ENCODE results near the gene PTPRN2. TPM values are rescaled to one million over a fixed set of nuclear protein-coding genes. Genes with fewer than 3 reads are reported as not detected.

Gene PTPRN2
- total RNA-seq, 2 experiments from 2014 or later = 0.70 TPM; not detected in 1

- H3K36me3 ChIP-seq (ENCODE audit: insufficient read depth, low read length) = no peaks in the 10 kb centered on the region
- H4K20me1 ChIP-seq (ENCODE audit: insufficient read depth, low read length) = no peaks in the 10 kb centered on the region
- no peaks in the 10 kb centered on the region for H3K79me2 ChIP-seq (ENCODE audit: insufficient read depth, low read depth, low read length)
- intact Hi-C loops (cut with micrococcal nuclease; ENCODE audit: unreplicated experiment) = no loop called here
- POLR2A ChIA-PET = no interaction called here
- H2AFZ ChIP-seq (ENCODE audit: low read length) = no peak overlapping the region
- CTCF ChIA-PET (ENCODE audit: unreplicated experiment) = no interaction called here
- H3K4me3 ChIP-seq (ENCODE audit: low read depth, low read length, poor library complexity, severe bottlenecking) = no peak overlapping the region
- no peak for DNase-seq (ENCODE audit: low spot score)
- no peak for TF ChIP-seq CTCF (conservative IDR thresholded peaks at IDR 0.05; ENCODE audit: low read length)
- no peak for TF ChIP-seq EZH2phosphoT487 (IDR thresholded peaks at IDR 0.05; ENCODE audit: borderline replicate concordance, low read depth, low read length)
- H3K27ac ChIP-seq (ENCODE audit: low read depth, low read length, poor library complexity, severe bottlenecking) = no peak overlapping the region
- no peaks in the 10 kb centered on the region for H3K4me1 ChIP-seq (ENCODE audit: insufficient read depth, low read length, poor library complexity, severe bottlenecking)
- no peaks in the 10 kb centered on the region for H3K9me3 ChIP-seq (ENCODE audit: low read length)
- no peaks in the 10 kb centered on the region for H3K9me2 ChIP-seq (ENCODE audit: insufficient read depth, low read length)
- H3K4me2 ChIP-seq (ENCODE audit: low read length) = no peak overlapping the region
- no TSS peak for BruUV-seq (replicated peaks)
These were observed 222.4 kb downstream of the PTPRN2 start for GRCh38 chr7:158365267-158365666.

- no peaks in the 10 kb centered on the region for H3K36me3 ChIP-seq (ENCODE audit: insufficient read depth, low read length)
- CTCF ChIA-PET (ENCODE audit: unreplicated experiment) = no interaction called here
- H3K79me2 ChIP-seq (ENCODE audit: insufficient read depth, low read depth, low read length) = no peaks in the 10 kb centered on the region
- H3K9me3 ChIP-seq (ENCODE audit: low read length) = no peaks in the 10 kb centered on the region
- H2AFZ ChIP-seq (ENCODE audit: low read length) = no peak overlapping the region
- H3K27ac ChIP-seq (ENCODE audit: low read depth, low read length, poor library complexity, severe bottlenecking) = no peak overlapping the region
- intact Hi-C loops (cut with micrococcal nuclease; ENCODE audit: unreplicated experiment) = no loop called here
- DNase-seq (ENCODE audit: low spot score) = no peak
- TF ChIP-seq CTCF (conservative IDR thresholded peaks at IDR 0.05; ENCODE audit: low read length) (no peak), EZH2phosphoT487 (IDR thresholded peaks at IDR 0.05; ENCODE audit: borderline replicate concordance, low read depth, low read length) (no peak)
- no peaks in the 10 kb centered on the region for H4K20me1 ChIP-seq (ENCODE audit: insufficient read depth, low read length)
- H3K4me3 ChIP-seq (ENCODE audit: low read depth, low read length, poor library complexity, severe bottlenecking) = no peak overlapping the region
- H3K9me2 ChIP-seq (ENCODE audit: insufficient read depth, low read length) = no peaks in the 10 kb centered on the region
- H3K4me1 ChIP-seq (ENCODE audit: insufficient read depth, low read length, poor library complexity, severe bottlenecking) = no peaks in the 10 kb centered on the region
- POLR2A ChIA-PET = no interaction called here
- no peak overlapping the region for H3K4me2 ChIP-seq (ENCODE audit: low read length)
- BruUV-seq (replicated peaks) = no TSS peak
These were observed 223.2 kb downstream of the PTPRN2 start for GRCh38 chr7:158364451-158364850.

- Histone ChIP-seq H3K9me3 (ENCODE audit: low read length) (no peaks in the 10 kb centered on the region), H4K20me1 (ENCODE audit: insufficient read depth, low read length) (no peaks in the 10 kb centered on the region), H3K4me2 (ENCODE audit: low read length) (no peak overlapping the region), H3K79me2 (ENCODE audit: insufficient read depth, low read depth, low read length) (no peaks in the 10 kb centered on the region), H3K9me2 (ENCODE audit: insufficient read depth, low read length) (no peaks in the 10 kb centered on the region), H3K4me1 (ENCODE audit: insufficient read depth, low read length, poor library complexity, severe bottlenecking) (no peaks in the 10 kb centered on the region), H3K4me3 (ENCODE audit: low read depth, low read length, poor library complexity, severe bottlenecking) (no peak overlapping the region), H2AFZ (ENCODE audit: low read length) (no peak overlapping the region), H3K27ac (ENCODE audit: low read depth, low read length, poor library complexity, severe bottlenecking) (no peak overlapping the region), H3K36me3 (ENCODE audit: insufficient read depth, low read length) (no peaks in the 10 kb centered on the region)
- DNase-seq (ENCODE audit: low spot score) = no peak
- intact Hi-C loops (cut with micrococcal nuclease; ENCODE audit: unreplicated experiment) = no loop called here
- POLR2A ChIA-PET = no interaction called here
- no TSS peak for BruUV-seq (replicated peaks)
- CTCF ChIA-PET (ENCODE audit: unreplicated experiment) = no interaction called here
- TF ChIP-seq EZH2phosphoT487 (IDR thresholded peaks at IDR 0.05; ENCODE audit: borderline replicate concordance, low read depth, low read length) (no peak), CTCF (conservative IDR thresholded peaks at IDR 0.05; ENCODE audit: low read length) (no peak)
These were observed 224.4 kb downstream of the PTPRN2 start for GRCh38 chr7:158362912-158363905.

Data from OCI-LY7 (cell line).